ENCODE measurements around the gene PI4KA. TPM values are rescaled to one million over a fixed set of nuclear protein-coding genes. Genes with fewer than 3 reads are reported as not detected.

PI4KA gene
- total and polyA plus RNA-seq, 2 of the 13 experiments (the other 11 are each of a cell fraction or from before 2014, with no cell fraction given) = 27.4 to 56.4 TPM

GRCh38 chr22:20657963-20658362 lies 200.6 kb downstream of the PI4KA start (continued):
- no peak for TF ChIP-seq U2AF2 (IDR thresholded peaks at IDR 0.05; ENCODE audit: low read depth, low read length)
- TF ChIP-seq PRPF4 (IDR thresholded peaks at IDR 0.05; ENCODE audit: low read depth, low read length, poor library complexity, severe bottlenecking) = no peak

Other genes starting within 250 kb of the PI4KA start
- gene SERPIND1, start 84.7 kb downstream of the PI4KA start, total RNA-seq (2016; rRNA removed; fragmentation: Illumina TruSeq; extraction: Trizol) = 55.6 and 111 TPM in 2 replicates
- gene SERPIND1, start 84.7 kb downstream of the PI4KA start, polyA plus RNA-seq (2011; rRNA removed) = 350 and 408 TPM in 2 replicates
- gene SNAP29, start 196 bp upstream of the PI4KA start, total RNA-seq (2016; rRNA removed; fragmentation: Illumina TruSeq; extraction: Trizol) = 12.3 and 15.2 TPM in 2 replicates
- gene SNAP29, start 196 bp upstream of the PI4KA start, polyA plus RNA-seq (2011; rRNA removed) = 25.2 and 30.7 TPM in 2 replicates
- 60.6 and 75.5 TPM in 2 replicates for gene CRKL, start 58.6 kb upstream of the PI4KA start, total RNA-seq (2016; rRNA removed; fragmentation: Illumina TruSeq; extraction: Trizol)
- 35.0 and 37.4 TPM in 2 replicates for gene CRKL, start 58.6 kb upstream of the PI4KA start, polyA plus RNA-seq (2011; rRNA removed)
- gene AIFM3, start 108.4 kb upstream of the PI4KA start, total RNA-seq (2016; rRNA removed; fragmentation: Illumina TruSeq; extraction: Trizol) = 11.0 and 15.3 TPM in 2 replicates
- 9.0 and 12.0 TPM in 2 replicates for gene AIFM3, start 108.4 kb upstream of the PI4KA start, polyA plus RNA-seq (2011; rRNA removed)
- 12.0 and 22.4 TPM in 2 replicates for gene LZTR1, start 123.5 kb upstream of the PI4KA start, total RNA-seq (2016; rRNA removed; fragmentation: Illumina TruSeq; extraction: Trizol)
- gene LZTR1, start 123.5 kb upstream of the PI4KA start, polyA plus RNA-seq (2011; rRNA removed) = 21.8 and 36.0 TPM in 2 replicates
- 20.4 and 25.5 TPM in 2 replicates for gene THAP7, start 143.3 kb upstream of the PI4KA start, total RNA-seq (2016; rRNA removed; fragmentation: Illumina TruSeq; extraction: Trizol)
- gene THAP7, start 143.3 kb upstream of the PI4KA start, polyA plus RNA-seq (2011; rRNA removed) = 13.0 and 16.4 TPM in 2 replicates
- gene P2RX6, start 156.4 kb upstream of the PI4KA start, total RNA-seq (2016; rRNA removed; fragmentation: Illumina TruSeq; extraction: Trizol) = 0.04 TPM in 1 of 2 replicates, not detected in the other
- gene P2RX6, start 156.4 kb upstream of the PI4KA start, polyA plus RNA-seq (2011; rRNA removed) = 0.12 and 0.20 TPM in 2 replicates
- gene SLC7A4, start 173.8 kb upstream of the PI4KA start, total RNA-seq (2016; rRNA removed; fragmentation: Illumina TruSeq; extraction: Trizol) = not detected in 2 replicates
- gene SLC7A4, start 173.8 kb upstream of the PI4KA start, polyA plus RNA-seq (2011; rRNA removed) = not detected in 2 replicates
- not detected in 2 replicates for gene LRRC74B, start 187.1 kb upstream of the PI4KA start, total RNA-seq (2016; rRNA removed; fragmentation: Illumina TruSeq; extraction: Trizol)
- not detected in 2 replicates for gene LRRC74B, start 187.1 kb upstream of the PI4KA start, polyA plus RNA-seq (2011; rRNA removed)

Measured in HepG2 (cell line).